CD4-positive, alpha-beta T cell treated with Interferon gamma for 1 hour (primary cell): ENCODE measurements around the gene CFAP410.
"Not testable (repeated sequence)": the region's sequence is repeated elsewhere in the genome, so short reads cannot be mapped to it uniquely, and the experiment has no call there.

Experiments used
- DNase-seq: peaks from one replicate; pipeline ENCODE4 v3.0.0-alpha.2; 2020

The CFAP410 gene

DNA sequence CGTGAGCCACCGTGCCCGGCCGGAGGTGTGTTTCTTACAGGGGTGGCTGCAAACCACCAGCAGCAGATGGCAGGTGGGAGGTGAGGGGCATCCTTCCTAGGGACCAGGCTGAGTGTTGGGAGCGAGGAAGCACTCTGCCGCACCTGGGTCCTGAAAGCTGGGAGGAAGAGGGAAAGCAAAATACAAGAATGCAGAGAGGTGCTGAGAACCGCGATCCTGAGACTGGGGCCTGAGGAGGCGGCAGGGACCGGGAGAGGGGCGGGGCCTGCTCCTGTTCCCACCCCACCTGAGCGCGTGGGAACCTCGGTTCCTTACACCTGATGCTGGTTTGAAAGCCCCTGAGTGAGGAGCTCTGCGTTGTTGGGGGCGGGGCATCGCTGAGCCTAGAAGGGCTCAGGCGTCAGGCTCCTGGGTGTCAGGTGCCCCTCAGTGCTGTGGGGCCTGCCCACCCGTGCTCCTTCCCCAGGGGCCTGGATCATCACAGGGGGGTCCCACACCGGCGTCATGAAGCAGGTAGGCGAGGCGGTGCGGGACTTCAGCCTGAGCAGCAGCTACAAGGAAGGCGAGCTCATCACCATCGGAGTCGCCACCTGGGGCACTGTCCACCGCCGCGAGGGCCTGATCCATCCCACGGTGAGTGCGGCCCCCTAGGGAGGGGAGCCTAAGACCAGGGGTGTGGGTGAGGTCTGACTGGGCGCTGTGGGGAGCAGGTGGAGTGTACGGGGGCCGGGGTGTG is 29.7 kb upstream of the CFAP410 start:
- no peak for DNase-seq

DNA sequence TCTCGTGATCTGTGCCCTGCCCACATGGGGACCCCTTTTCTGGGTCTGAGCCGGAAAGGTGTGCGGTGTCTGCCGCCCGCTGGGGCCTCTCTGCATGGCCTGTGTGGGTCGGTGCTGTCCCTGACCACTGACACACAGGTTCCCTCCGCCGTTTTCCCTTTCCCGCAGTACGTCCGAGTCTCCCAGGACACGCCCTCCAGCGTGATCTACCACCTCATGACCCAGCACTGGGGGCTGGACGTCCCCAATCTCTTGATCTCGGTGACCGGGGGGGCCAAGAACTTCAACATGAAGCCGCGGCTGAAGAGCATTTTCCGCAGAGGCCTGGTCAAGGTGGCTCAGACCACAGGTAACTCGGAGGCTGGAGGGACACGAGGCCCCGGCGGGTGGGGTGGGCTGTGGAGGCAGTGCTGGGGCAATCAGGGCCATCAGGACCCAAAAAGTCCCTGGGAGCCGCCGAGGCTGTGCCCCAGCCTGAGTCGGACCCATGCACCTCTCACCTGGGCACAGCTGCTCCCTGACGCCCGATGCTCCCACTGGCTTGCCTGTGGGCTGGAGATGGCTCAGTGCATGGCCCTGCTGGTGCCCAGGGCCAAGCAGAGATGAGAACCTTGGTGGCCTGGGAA is 27.5 kb upstream of the CFAP410 start:
- DNase-seq = no peak

DNA sequence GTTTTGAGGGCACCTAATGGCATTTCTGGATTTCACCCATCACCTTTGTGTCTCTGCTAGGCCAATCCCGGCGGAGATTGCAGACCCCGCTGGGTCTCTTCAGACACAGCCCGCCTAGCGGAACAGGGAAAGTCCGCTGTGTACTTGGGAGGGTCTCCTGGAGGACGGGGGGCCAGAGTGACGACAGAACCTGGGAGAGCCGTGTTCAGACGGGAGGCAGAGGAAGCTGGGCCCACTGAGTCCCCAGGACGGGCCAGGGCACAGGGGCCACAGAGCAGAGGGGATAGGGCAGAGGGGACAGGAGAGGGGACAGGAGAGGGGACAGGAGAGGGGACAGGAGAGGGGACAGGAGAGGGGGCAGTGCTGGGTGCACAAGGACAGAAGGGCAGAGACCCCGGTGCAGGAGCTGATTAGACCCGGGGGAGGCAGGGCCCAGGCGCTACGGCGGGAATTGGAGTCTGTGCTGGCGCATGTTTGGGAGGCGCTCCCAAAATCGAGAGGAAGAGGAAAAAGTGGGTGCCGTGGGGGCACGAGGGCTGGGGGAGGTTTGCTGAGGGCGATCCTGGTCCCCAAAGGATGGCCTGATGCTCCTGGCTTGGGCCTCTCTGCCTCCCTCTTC is 26.9 kb upstream of the CFAP410 start:
- DNase-seq = no peak

DNA sequence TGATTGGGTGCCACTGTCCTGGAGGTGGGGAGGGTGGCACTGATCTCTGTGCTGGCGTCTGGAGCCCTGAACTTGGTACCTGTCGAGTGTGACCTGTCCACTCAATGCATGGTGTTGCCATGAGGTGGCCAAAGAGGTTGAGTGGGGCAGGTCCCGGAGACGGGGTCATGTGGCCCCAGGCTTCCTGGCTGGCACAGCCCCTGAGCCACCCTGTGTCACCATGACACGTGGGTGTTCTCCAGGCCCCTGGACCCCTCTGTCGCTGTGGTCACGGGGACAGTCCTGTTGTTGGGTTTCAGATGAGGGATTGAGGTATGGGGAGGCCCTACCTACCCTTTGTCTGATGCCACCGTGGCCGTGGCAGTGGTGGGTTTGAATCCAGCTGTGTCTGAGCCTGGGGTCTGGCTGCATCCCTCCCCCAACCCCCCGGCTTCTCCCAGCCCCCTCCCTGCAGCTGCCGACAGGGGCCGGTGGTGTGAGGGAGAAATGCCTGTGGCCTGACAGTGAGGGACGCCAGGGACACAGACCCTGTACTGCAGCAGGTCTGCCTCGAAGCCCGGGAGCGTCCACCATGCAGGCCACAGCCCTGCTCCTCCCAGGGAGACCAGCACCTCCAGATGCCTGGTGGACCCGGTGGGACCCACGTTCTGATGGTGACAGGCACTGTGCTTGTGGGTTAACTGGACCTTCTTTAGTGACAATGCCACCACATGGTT is 26.2 kb upstream of the CFAP410 start:
- no peak for DNase-seq

DNA sequence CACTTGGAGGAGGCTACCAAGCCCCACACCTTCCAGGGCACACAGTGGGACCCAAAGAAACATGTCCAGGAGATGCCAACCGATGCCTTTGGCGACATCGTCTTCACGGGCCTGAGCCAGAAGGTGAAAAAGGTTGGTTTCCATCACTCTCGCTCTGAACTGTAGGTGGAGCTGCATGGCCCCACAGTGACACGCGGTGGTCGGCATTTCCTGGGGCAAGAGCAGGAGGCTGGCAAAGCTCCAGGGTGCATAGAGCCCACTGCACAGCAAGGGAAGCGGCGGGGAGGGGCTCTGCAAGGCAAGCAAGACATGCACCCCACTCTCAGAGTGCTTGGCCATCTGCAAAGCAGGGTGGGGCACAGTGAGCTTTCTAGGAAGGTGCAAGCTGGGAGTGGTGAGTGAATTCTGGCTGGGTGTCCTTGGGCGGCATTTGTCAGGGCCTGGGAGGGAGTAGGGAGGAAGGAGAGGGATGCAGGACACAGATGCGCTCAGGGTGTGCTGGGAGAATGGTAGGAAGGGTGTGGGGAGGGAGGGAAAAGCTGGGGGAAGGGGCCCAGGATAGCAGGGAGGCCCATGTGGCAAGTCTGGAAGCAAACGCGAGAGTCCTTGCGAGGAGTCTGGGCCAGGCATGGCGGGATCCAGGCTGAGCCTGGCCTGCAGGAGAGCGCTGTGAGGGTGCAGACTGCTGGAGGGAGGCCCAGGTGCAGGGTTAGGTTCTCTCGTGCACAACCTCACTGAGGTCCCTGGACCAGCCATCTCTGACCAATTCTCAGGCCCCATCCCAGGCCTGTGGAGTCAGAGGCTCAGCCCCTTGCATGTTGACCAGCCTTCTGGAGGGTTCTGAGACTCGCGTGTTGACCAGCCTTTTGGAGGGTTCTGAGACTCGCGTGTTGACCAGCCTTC is 25.2 kb upstream of the CFAP410 start:
- no peak for DNase-seq

DNA sequence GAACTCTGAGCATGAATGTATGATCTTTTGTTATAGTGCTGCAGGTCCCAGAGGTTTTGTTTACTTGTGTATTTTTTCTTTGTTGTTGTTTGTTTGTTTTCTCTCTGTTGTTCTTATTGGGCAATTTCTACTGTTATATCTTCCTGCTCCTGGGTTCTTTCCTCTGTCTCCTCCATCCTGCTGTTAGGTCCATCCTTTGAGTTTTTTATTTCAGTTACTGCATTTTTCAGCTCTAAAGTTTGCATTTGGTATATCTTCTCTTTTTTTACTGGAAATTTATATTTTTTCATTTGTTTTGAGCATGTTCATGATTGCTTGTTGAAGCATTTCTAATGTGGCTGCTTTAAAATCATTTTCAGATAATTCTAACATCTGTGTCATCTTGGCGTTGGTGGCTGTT is 24.1 kb upstream of the CFAP410 start:
- DNase-seq = no peak

DNA sequence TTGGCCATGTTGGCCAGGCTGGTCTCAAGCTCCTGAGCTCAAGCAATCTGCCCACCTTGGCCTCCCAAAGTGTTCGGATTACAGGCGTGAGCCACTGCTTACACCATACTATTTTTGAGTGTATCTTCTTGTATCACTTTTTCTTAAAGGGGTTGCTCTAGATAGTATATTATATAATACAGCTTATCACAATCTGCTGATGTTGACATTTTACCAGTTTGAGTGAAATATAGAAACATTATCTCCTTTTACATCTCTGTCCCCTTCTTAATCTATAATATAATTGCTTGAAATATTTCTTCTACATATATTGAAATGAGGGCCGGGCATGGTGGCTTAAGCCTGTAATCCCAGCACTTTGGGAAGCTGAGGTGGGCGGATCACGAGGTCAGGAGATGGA is 22.7 kb upstream of the CFAP410 start:
- not testable (repeated sequence) for DNase-seq

DNA sequence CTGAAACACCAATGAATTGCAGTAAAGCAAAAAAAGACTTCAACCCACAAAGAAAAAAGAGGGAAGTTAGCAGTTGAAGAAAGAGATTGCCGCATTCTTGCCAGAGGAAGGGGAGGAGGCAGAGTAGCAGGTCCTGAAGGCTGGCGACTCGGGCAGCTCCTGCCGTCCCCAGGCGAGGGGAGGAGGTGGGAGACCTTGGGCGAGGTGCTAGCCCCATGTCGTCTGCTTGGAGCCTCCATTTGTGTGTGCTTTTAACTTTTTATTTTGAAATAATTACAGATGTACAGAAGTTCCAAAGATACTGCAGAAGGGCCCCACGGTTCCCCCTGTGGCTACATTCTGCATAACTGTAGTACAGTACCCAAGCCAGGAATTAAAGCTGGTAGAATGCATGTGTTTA is 21.0 kb upstream of the CFAP410 start:
- DNase-seq = no peak

DNA sequence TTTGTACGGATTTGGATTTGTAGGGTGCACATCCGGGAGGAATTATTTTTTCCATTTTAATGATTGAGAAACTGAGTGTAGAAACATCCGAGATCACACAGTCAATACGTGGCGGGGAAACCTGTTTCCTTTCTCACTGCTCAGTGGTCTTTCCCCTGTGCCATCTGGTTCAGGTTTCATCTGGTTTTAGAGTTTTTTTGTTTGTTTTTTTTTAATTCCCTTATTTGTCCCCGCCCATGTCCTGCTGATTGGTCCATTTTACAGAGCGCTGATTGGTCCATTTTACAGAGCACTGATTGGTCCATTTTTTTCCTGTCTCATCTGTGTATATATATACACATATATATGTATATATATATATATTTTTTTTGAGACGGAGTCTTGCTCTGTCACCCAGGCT is 20.2 kb upstream of the CFAP410 start:
- no peak for DNase-seq

DNA sequence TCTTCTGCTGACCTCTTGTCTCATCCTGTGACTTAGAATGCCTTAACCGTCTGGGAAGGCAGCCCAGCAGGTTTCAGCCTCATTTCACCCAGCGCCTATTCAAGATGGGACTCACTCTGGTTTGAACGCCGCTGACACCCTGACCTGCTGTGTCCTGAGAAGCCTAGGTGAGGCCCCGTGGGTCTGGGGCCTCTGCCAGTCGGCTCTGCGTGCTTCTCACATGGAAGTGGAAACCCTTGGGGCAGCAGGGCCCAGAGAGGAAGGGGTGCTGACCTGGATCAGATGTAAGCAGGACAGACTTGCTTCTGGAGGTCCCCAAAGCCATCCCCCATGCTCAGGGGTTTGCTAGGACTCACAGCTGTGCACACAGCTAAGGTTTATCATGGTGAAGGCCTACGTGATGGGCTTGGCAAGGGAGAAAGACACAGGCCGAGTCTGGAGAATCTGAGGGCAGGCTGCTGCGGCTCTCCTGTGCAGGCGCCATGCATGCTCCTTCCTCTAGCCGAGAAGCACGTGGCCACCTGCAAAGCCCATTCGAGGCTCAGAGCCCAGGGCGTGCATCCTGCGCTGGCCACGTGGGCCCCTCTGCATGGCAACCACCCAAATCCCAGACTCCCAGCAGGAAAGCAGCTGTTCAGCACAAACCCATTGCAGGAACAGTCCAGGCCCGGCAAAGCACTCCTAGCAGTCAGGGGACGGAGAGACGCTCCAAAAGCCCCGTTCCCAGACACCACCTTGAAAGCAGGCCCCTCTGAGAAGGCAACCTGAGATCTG is 18.1 kb upstream of the CFAP410 start:
- no peak for DNase-seq

DNA sequence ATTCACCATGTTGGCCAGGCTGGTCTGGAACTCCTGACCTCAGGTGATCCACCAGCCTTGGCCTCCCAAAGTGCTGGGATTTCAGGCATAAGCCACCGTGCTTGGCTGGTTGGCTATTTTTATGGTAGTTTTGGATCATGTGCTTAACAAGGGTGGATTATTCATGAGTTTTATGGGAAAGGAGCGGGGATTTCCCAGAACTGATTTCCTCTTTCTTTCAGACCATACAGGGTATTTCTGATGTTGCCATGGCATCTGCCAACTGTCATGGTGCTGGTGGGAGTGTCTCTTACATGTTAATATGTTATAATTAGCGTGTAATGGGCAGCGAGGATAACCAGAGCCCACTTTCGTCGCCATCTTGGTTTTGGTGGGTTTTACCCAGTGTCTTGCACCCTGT is 17.4 kb upstream of the CFAP410 start:
- DNase-seq = peak; percentile 29

DNA sequence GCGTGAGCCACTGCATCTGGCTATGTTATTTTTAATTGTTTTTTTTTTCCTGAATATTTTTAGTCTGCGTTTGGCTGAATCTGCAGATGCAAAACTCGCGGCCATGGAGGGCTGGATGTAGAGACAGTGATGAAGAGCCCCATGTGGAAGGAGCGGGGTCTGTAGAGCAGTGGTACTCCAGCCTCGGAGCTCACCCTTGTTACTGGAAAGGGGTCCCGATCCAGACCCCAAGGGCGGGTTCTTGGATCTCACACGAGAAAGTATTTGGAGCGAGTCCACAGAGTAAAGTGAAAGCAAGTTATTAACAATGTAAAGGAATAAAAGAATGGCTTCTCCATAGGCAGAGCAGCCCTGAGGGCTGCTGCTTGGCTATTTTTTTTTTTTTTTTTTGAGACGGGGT is 17.0 kb upstream of the CFAP410 start:
- DNase-seq = no peak

DNA sequence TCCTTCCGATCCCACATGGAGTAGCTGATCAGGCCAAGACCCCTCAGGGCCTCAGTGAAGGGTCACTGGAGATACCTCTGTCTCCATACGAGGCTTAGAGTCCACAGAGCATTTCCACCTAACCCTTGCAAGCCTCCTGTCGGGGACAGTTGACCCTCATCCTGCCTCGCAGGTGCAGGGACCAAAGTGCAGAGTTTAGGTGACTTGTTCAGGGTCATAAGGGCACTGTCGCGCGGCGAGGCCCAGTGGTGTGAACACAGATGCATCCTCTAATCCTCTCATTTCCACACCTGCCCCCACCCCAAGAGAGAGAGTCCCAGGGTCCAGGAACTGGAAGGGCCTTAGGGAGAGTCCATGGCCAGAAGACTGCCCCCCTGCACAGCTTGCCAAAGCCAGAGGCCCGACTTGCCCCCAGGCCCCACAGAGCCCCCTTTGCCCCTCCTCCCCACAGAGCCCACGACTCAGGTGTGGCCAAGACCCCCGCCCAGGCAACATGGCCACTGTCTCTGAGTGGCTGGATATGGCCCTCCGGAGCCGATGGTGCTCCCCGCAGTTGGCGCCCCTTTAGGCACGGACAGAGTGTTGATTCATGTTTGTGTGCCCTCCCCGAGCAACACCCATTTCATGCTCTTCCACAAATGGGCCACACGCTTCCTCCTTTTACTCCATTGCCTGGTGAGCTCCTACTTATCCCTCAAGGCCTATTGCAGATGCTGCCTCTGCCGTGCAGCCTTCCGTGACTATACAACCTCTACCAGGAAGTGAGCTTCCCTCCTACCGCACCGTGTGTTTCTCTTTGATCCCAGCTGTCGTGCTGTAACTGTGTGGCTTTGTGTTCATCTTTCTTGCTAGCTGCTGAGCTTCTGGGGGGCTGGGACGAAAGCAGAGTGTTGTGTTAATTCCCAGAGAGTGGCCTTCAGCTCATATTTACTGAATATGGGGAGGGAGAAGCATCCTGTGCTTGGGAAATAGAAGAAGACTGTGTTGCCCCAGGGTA is 15.9 kb upstream of the CFAP410 start:
- no peak for DNase-seq

DNA sequence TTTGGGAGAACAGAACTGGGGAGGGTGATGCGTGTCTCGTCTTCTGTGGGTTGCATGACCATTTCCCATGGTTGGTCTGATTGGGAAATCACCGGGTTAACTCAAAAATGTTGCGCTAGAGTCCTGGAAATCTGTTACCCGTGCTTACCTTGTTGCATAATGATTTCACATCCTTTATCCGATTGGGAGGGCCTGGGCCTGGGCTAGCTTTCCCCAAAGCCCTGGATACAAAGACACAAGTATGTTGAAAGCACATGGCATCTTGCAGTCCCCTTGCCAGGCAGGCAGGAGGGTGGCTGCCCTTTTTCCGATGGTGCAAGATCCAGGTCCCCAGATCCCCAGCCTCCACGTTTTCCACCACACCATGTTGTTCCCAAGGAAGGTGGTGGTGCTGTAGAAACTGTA is 14.8 kb upstream of the CFAP410 start:
- DNase-seq = peak; percentile 26

DNA sequence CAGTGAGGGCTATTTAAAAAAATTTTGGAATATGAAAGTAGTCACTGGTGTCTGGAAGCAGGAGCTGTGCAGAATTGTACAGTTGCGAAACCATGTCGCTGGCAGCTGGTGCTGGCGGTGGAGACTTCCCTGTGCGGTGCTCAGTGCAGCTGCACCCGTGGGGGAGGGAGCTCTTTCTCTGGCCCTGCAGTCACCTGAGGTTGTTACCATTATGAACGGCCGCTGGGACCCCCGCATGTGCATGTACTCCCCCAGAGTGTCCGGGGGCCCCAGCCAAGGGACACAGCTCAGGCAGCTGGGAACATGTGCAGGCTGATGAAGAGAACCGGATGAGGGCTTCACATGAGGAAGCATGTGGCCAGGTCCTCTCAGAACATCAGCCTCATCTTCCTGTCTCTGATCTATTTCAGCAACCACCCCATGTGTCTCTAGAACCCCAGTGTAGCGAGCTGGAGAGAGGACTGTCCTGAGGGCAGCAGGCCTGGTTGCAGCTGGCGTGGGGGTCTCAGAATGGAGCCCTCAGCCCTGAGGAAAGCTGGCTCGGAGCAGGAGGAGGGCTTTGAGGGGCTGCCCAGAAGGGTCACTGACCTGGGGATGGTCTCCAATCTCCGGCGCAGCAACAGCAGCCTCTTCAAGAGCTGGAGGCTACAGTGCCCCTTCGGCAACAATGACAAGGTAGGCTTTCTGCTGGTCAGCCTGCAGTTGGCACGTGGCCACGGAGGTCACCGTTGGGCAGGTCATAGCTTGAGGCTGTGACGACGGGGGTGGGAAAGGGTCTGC is 14.2 kb upstream of the CFAP410 start, which contains the start of gene TRPM2:
TRPM2 (plus strand) TSS at position 431 of the 780 bp plus-strand sequence; CDS start at position 511, 80 bp downstream.
- DNase-seq = peak; percentile 47

DNA sequence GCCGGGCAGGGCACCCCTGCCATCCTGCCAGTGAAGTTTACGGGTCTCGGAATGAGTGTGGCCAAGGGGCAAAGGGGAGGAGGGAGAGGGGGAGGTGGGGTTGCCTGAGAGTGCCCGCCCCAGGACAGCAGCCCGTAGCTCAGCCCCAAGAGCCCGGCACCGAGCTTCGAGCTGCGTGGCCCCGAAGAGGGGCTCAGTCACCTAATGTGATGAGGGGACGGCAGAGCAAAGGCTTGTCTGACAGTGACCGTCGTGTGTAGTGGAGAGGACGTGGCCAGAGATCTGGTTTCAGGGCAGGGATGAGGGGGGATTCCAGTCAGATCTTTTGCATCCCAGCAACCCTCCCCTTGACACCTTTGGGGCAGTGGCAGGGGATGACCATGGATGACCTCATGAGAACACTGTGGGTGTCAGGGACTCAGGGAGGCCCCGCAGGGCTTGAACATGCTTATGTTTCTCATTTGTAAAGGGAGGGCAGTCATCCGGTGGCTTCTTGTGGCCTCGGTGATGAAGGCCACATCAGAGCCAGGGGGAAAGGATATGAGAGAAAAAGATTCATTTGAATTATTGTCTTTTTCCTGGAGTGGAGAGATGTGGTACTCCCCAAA is 13.2 kb upstream of the CFAP410 start:
- no peak for DNase-seq

DNA sequence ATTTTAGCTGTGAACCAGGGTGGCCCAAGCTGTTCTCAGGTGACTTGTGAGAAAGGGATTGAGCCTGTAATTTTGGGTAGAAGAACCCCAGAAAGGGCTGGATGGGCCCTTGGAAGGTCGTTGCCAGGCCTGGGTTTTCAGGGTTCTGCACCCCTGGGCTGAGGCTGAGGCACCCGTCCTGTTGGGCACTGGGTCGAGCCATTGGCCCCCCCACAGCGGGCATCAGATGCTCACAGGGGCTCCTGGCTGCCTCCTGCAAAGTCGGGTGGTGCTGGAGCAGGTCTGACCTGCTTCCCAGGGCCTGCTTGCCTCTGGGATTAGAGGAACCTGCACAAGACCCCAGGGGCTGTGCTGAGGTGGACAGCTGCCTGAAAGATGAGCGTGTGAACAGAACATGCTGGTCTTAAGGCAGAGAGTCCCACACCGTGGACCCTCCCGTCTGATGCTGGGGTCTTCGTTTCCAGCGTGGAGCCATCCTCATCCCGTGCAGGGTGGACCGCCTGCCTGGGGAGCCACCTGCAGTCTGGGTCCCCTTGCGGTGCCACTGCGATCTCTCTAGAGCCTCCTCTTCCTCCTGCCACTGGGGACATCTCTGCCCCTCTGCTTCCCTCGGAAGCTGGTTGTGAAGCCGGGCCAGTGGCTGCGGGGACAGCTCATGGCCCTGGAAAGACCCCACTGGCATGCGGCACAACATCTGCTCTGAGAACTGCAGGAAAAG is 12.5 kb upstream of the CFAP410 start:
- no peak for DNase-seq

DNA sequence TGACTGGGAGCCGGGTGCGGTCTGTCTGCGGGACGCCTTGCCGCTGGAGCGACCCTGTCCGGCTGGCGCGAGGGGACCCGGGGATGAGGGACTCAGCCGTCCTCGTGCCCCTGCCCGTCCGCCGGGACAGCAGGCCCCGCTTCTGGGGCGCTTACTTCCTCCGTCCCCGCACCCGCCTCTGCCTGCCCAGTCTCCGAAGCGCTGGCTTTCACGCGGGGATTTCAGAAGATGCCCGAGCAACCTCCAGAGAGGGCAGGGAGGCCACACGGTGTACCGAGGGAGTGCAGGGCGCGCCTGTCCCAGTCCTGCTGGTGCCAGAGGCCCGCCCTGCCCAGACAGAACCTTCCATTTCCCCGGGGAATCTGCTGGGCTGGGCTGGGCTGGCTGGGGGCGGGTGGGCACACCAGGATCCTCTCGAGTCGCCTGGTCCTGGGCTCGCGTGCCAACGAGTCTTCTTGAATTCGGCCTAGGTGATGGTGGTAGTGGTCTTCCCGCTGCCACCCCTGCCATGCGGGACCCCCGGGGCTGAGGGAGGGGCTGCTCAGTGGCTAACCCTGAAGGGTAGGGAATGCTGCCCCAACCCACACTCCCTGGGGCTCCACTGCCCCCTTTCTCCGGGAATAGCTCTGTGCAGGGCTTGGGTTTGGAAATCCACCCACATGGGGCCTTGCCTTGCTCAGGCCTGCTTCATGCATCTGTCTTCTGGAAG is 11.7 kb upstream of the CFAP410 start:
- DNase-seq = no peak
